ENCODE results near the gene ZNF100.

DNA sequence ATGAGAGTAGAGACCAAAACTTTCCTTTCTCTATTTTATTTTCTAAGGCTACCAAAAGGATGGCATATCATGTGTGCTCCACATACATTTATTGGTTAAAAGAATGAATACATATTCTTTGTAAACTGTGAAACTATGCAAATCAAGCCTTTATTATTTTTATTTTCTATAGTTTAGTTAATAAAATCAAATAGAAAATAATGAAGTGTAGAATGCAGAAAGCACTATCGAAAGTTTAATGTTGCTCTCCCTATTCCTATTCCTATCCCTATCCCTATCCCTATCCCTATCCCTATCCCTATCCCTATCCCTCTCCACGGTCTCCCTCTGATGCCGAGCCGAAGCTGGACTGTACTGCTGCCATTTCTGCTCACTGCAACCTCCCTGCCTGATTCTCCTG is 60.3 kb downstream of the ZNF100 start:
- TF ChIP-seq, protein P1, sequence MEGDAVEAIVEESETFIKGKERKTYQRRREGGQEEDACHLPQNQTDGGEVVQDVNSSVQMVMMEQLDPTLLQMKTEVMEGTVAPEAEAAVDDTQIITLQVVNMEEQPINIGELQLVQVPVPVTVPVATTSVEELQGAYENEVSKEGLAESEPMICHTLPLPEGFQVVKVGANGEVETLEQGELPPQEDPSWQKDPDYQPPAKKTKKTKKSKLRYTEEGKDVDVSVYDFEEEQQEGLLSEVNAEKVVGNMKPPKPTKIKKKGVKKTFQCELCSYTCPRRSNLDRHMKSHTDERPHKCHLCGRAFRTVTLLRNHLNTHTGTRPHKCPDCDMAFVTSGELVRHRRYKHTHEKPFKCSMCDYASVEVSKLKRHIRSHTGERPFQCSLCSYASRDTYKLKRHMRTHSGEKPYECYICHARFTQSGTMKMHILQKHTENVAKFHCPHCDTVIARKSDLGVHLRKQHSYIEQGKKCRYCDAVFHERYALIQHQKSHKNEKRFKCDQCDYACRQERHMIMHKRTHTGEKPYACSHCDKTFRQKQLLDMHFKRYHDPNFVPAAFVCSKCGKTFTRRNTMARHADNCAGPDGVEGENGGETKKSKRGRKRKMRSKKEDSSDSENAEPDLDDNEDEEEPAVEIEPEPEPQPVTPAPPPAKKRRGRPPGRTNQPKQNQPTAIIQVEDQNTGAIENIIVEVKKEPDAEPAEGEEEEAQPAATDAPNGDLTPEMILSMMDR (IDR thresholded peaks at IDR 0.05 in 4 of 5, conservative IDR thresholded peaks at IDR 0.05 in 1 of 5): no peak
- no peak for TF ChIP-seq POLR2A (IDR thresholded peaks at IDR 0.05)
